ENCODE results near the gene TBCD. TPM values are rescaled to one million over a fixed set of nuclear protein-coding genes. Genes with fewer than 3 reads are reported as not detected.

TBCD gene
- polyA plus RNA-seq, 3 donors from 2014 or later: 70.2 to 142 (median 99.7) TPM

GRCh38 chr17:82861393-82861775, 109.5 kb downstream of the TBCD start:
- Mint-ChIP-seq H3K4me3 (peak overlapping the region in 4 of 5 donors; percentile 19 to 61 (median 54)), H3K9me3 (no peaks in the 10 kb centered on the region), H3K27me3 (ENCODE audit: low read depth in 3 of 3) (peaks cover 5 to 19% (median 15%) of the 10 kb centered on the region in 3 donors), H3K4me1 (peaks cover 82 to 86% of the 10 kb centered on the region in 2 donors), H3K36me3 (peaks cover 0 to 3% (median 0%) of the 10 kb centered on the region in 3 donors), H3K27ac (peak overlapping the region; percentile 43 to 82 (median 77))
- DNase-seq: no peak

GRCh38 chr17:82862191-82862590, 110.3 kb downstream of the TBCD start:
- H3K36me3 Mint-ChIP-seq: peaks cover 0 to 3% (median 0%) of the 10 kb centered on the region in 3 donors
- H3K27ac Mint-ChIP-seq: peak overlapping the region; percentile 95 to 98 (median 98)
- peak overlapping the region; percentile 2 to 60 (median 51) for H3K4me3 Mint-ChIP-seq
- DNase-seq: no peak
- no peaks in the 10 kb centered on the region for H3K9me3 Mint-ChIP-seq
- H3K27me3 Mint-ChIP-seq (ENCODE audit: low read depth in 3 of 3): peaks cover 5 to 19% (median 15%) of the 10 kb centered on the region in 3 donors
- H3K4me1 Mint-ChIP-seq: peaks cover 83 to 84% of the 10 kb centered on the region in 2 donors

- peaks cover 0 to 3% (median 0%) of the 10 kb centered on the region in 3 donors for H3K36me3 Mint-ChIP-seq
- DNase-seq: no peak
- peaks cover 5 to 19% (median 15%) of the 10 kb centered on the region in 3 donors for H3K27me3 Mint-ChIP-seq (ENCODE audit: low read depth in 3 of 3)
Observed at GRCh38 chr17:82862737-82863382, 111.0 kb downstream of the TBCD start.

GRCh38 chr17:82863383-82863940, 111.6 kb downstream of the TBCD start:
- peaks cover 4 to 19% (median 15%) of the 10 kb centered on the region in 3 donors for H3K27me3 Mint-ChIP-seq (ENCODE audit: low read depth in 3 of 3)
- H3K36me3 Mint-ChIP-seq: peaks cover 0 to 3% (median under 1%) of the 10 kb centered on the region in 3 donors
- peaks cover 72 to 82% of the 10 kb centered on the region in 2 donors for H3K4me1 Mint-ChIP-seq
- no peak for DNase-seq
- peak overlapping the region; percentile 95 to 98 (median 98) for H3K27ac Mint-ChIP-seq
- H3K9me3 Mint-ChIP-seq: no peaks in the 10 kb centered on the region
- peak overlapping the region; percentile 75 to 91 (median 83) for H3K4me3 Mint-ChIP-seq

More at GRCh38 chr17:82862737-82863382, 111.0 kb downstream of the TBCD start:
- Mint-ChIP-seq H3K9me3 (no peaks in the 10 kb centered on the region), H3K4me1 (peaks cover 77 to 86% of the 10 kb centered on the region in 2 donors), H3K27ac (peak overlapping the region; percentile 95 to 98 (median 98)), H3K4me3 (peak overlapping the region; percentile 51 to 91 (median 83))

- H3K4me1 Mint-ChIP-seq: peaks cover 71 to 79% of the 10 kb centered on the region in 2 donors
- peak overlapping the region; percentile 95 to 98 (median 98) for H3K27ac Mint-ChIP-seq
- peaks cover 4 to 17% (median 15%) of the 10 kb centered on the region in 3 donors for H3K27me3 Mint-ChIP-seq (ENCODE audit: low read depth in 3 of 3)
- no peaks in the 10 kb centered on the region for H3K9me3 Mint-ChIP-seq
- DNase-seq: peak; percentile 89 to 93 (median 91)
- peak overlapping the region; percentile 75 to 91 (median 83) for H3K4me3 Mint-ChIP-seq
- H3K36me3 Mint-ChIP-seq: peaks cover 0 to 4% (median 3%) of the 10 kb centered on the region in 3 donors
Observed at GRCh38 chr17:82863941-82864712, 112.3 kb downstream of the TBCD start.

- peaks cover 0 to 4% (median under 1%) of the 10 kb centered on the region in 3 donors for H3K36me3 Mint-ChIP-seq
- peaks cover 4 to 14% (median 9%) of the 10 kb centered on the region in 3 donors for H3K27me3 Mint-ChIP-seq (ENCODE audit: low read depth in 3 of 3)
- H3K4me3 Mint-ChIP-seq: peak overlapping the region; percentile 75 to 91 (median 83)
- H3K4me1 Mint-ChIP-seq: peaks cover 64 to 73% of the 10 kb centered on the region in 2 donors
- peak overlapping the region; percentile 95 to 98 (median 98) for H3K27ac Mint-ChIP-seq
- H3K9me3 Mint-ChIP-seq: no peaks in the 10 kb centered on the region
- DNase-seq: no peak
Observed at GRCh38 chr17:82864713-82865248, 112.9 kb downstream of the TBCD start.

GRCh38 chr17:82865274-82865673, 113.4 kb downstream of the TBCD start:
- H3K4me3 Mint-ChIP-seq: peak overlapping the region; percentile 42 to 65 (median 59)
- H3K36me3 Mint-ChIP-seq: peaks cover 0 to 9% (median 5%) of the 10 kb centered on the region in 3 donors
- H3K27me3 Mint-ChIP-seq (ENCODE audit: low read depth in 3 of 3): peaks cover 2 to 9% (median 4%) of the 10 kb centered on the region in 3 donors
- no peaks in the 10 kb centered on the region for H3K9me3 Mint-ChIP-seq
- peaks cover 59 to 70% of the 10 kb centered on the region in 2 donors for H3K4me1 Mint-ChIP-seq
- H3K27ac Mint-ChIP-seq: peak overlapping the region; percentile 71 to 89 (median 78)
- DNase-seq: no peak

- peak overlapping the region; percentile 42 to 65 (median 55) for H3K4me3 Mint-ChIP-seq
- no peaks in the 10 kb centered on the region for H3K9me3 Mint-ChIP-seq
- peaks cover 55 to 65% of the 10 kb centered on the region in 2 donors for H3K4me1 Mint-ChIP-seq
- H3K27ac Mint-ChIP-seq: peak overlapping the region; percentile 71 to 89 (median 78)
- H3K27me3 Mint-ChIP-seq (ENCODE audit: low read depth in 3 of 3): peaks cover 2 to 7% (median 4%) of the 10 kb centered on the region in 3 donors
- DNase-seq: no peak
- peaks cover 0 to 14% (median 11%) of the 10 kb centered on the region in 3 donors for H3K36me3 Mint-ChIP-seq
Observed at GRCh38 chr17:82865774-82866395, 114.0 kb downstream of the TBCD start.

- Mint-ChIP-seq H3K27me3 (ENCODE audit: low read depth in 3 of 3) (peaks cover 2 to 7% (median 4%) of the 10 kb centered on the region in 3 donors), H3K4me1 (peaks cover 47 to 58% of the 10 kb centered on the region in 2 donors), H3K4me3 (no peak overlapping the region)
Observed at GRCh38 chr17:82866590-82867191, 114.8 kb downstream of the TBCD start.

GRCh38 chr17:82867763-82868325, 116.0 kb downstream of the TBCD start:
- Mint-ChIP-seq H3K27me3 (ENCODE audit: low read depth in 3 of 3) (peaks cover 2 to 7% (median 2%) of the 10 kb centered on the region in 3 donors), H3K36me3 (peaks cover 0 to 17% (median 11%) of the 10 kb centered on the region in 3 donors), H3K9me3 (no peaks in the 10 kb centered on the region), H3K4me1 (peaks cover 37 to 50% of the 10 kb centered on the region in 2 donors), H3K27ac (no peak overlapping the region), H3K4me3 (no peak overlapping the region)
- no peak for DNase-seq

More at GRCh38 chr17:82866590-82867191, 114.8 kb downstream of the TBCD start:
- no peak for DNase-seq
- H3K9me3 Mint-ChIP-seq: no peaks in the 10 kb centered on the region
- peak overlapping the region in 2 of 6 donors; percentile 36 to 80 for H3K27ac Mint-ChIP-seq
- peaks cover 0 to 14% (median 11%) of the 10 kb centered on the region in 3 donors for H3K36me3 Mint-ChIP-seq

GRCh38 chr17:82868715-82869131, 116.9 kb downstream of the TBCD start:
- Mint-ChIP-seq H3K9me3 (no peaks in the 10 kb centered on the region), H3K4me3 (no peak overlapping the region), H3K27ac (peak overlapping the region in 4 of 6 donors; percentile 60 to 83 (median 68)), H3K36me3 (peaks cover 0 to 22% (median 14%) of the 10 kb centered on the region in 3 donors), H3K4me1 (peaks cover 29 to 42% of the 10 kb centered on the region in 2 donors), H3K27me3 (ENCODE audit: low read depth in 3 of 3) (peaks cover 2 to 7% (median 2%) of the 10 kb centered on the region in 3 donors)
- no peak for DNase-seq

GRCh38 chr17:82869536-82869935, 117.7 kb downstream of the TBCD start:
- Mint-ChIP-seq H3K9me3 (no peaks in the 10 kb centered on the region), H3K4me1 (peaks cover 20 to 34% of the 10 kb centered on the region in 2 donors), H3K27me3 (ENCODE audit: low read depth in 3 of 3) (peaks cover under 1 to 2% (median 2%) of the 10 kb centered on the region in 3 donors), H3K27ac (peak overlapping the region in 1 of 6 donors; percentile 13), H3K4me3 (no peak overlapping the region), H3K36me3 (peaks cover 0 to 22% (median 14%) of the 10 kb centered on the region in 3 donors)
- DNase-seq: no peak
